T47D (cell line): Measurements from ENCODE around the gene DAG1.

Source experiments
- DNase-seq, 2 experiments: peaks; one replicate each; pipeline versions ENCODE4 v3.0.0 to v3.0.0-alpha.2; 2011 to 2012; ENCODE audit warnings: low read depth in 1 of 2, low spot score in 1 of 2
- JUND ChIP-seq: IDR thresholded peaks from 2 replicates; pipeline ENCODE4 v1.6.1; 2012; ENCODE audit warnings: low read depth
- in situ Hi-C: cut with HindIII; loops from 2 replicates; pipeline ENCODE4 v1.10.0; 2016; ENCODE audit warnings: low sequenced_read_pairs, low pct_unique_long_range_greater_than_20kb

The DAG1 gene

GRCh38 chr3:49469936-49470713 is at the start of gene DAG1:
DAG1 (plus strand) TSS chr3:49470267; CDS start chr3:49510535, 40,268 bp downstream.
- peak; percentile 84 to 97 for DNase-seq
- no peak for TF ChIP-seq JUND
- in situ Hi-C loops = no loop called here

DNA sequence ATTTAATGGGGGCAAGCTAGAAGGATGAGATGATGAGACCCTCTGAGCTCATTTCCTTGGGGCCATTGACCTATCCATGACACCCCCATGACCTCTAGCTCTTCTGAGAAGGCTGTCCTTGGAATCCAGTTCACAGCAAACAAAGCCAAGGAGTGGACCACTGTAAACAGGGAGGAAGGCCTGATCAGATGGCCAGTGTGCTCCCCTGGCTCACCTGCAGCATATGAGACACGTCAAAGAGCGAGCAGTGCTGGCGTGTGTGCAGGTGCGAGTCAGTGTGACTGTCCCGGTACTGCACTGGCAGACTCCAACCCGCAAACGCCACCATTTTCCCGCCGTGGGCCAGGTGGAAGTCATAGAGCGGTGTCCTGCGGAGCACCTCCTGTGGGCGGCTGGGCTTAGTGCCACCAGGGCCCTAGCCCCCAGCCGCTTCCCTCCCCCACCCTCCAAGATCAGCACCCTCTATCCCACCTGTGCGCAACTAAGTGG is 48.1 kb upstream of the DAG1 start:
- in situ Hi-C loops = no loop called here
- TF ChIP-seq JUND = no peak
- DNase-seq = no peak

GRCh38 chr3:49422379-49423248 is 47.5 kb upstream of the DAG1 start, which contains the start of gene AMT:
AMT (minus strand) TSS chr3:49422473; CDS start chr3:49422450, 23 bp downstream.
- in situ Hi-C loops = no loop called here
- DNase-seq = no peak
- no peak for TF ChIP-seq JUND

GRCh38 chr3:49424816-49425215 is 45.3 kb upstream of the DAG1 start:
- in situ Hi-C loops = no loop called here
- DNase-seq = no peak

GRCh38 chr3:49427586-49427985 is 42.5 kb upstream of the DAG1 start:
- no peak for TF ChIP-seq JUND
- in situ Hi-C loops = no loop called here
- no peak for DNase-seq

More at GRCh38 chr3:49424816-49425215, 45.3 kb upstream of the DAG1 start:
- TF ChIP-seq JUND = no peak

- TF ChIP-seq JUND = no peak
- DNase-seq = no peak
- in situ Hi-C loops = no loop called here
Measured at GRCh38 chr3:49428752-49429080, 41.4 kb upstream of the DAG1 start.

DNA sequence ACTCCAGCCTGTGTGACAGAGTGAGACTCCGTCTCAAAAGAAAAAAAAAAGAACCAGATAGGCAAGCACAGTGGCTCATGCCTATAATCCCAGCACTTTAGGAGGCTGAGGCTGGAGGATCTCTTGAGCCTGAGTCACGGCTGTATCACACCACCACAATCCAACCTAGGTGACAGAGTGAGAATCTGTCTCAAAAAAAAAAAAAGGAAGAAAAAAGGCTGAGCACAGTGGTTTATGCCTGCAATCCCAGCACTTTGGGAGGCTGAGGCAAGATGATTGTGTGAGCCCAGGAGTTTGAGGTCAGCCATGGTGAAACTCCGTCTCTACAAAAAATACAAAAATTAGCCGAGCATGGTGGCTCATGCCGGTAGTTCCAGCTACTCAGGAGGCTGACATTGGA is 35.3 kb upstream of the DAG1 start:
- TF ChIP-seq JUND = no peak
- in situ Hi-C loops = no loop called here
- DNase-seq = no peak

DNA sequence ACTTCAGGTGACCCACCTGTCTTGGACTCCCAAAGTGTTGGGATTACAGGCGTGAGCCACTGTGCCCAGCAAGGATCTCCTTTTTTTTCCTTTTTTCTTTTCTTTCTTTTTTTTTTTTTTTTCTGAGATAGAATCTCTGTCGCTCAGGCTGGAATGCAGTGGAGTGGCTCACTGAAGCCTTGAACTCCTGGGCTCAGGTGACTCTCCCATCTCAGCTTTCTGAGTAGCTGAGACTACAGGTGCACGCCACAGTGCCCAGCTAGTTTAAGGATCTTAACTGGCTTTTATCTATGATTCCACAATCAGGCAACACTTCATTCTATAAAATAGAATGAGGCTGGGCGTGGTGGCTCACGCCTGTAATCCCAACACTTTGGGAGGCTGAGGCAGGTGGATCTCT is 24.7 kb upstream of the DAG1 start:
- TF ChIP-seq JUND = no peak
- in situ Hi-C loops = no loop called here

DNA sequence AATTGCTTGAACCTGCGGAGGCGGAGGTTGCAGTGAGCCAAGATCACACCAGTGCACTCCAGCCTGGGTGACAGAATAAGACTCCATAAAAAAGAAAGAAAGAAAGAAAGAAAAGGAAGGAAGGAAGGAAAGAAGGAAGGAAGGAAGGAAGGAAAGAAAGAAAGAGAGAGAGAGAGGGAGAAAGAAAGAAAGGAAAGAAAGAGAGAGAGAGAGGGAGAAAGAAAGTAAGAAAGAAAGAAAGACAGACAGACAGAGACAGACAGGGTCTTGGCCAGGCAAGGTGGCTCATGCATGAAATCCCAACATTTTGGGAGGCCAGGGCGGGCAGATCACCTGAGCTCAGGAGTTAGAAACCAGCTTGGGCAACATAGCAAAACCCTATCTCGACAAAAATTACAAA is 16.4 kb upstream of the DAG1 start:
- no peak for DNase-seq
- no peak for TF ChIP-seq JUND
- in situ Hi-C loops = no loop called here

More for the DNA sequence above, 24.7 kb upstream of the DAG1 start:
- peak in 1 of 2 experiments; percentile 45 for DNase-seq

GRCh38 chr3:49454458-49454857 is 15.6 kb upstream of the DAG1 start:
- peak in 1 of 2 experiments; percentile 80 for DNase-seq
- no peak for TF ChIP-seq JUND
- in situ Hi-C loops = no loop called here

GRCh38 chr3:49454898-49455681 is 15.0 kb upstream of the DAG1 start:
- in situ Hi-C loops = no loop called here
- no peak for DNase-seq
- no peak for TF ChIP-seq JUND

DNA sequence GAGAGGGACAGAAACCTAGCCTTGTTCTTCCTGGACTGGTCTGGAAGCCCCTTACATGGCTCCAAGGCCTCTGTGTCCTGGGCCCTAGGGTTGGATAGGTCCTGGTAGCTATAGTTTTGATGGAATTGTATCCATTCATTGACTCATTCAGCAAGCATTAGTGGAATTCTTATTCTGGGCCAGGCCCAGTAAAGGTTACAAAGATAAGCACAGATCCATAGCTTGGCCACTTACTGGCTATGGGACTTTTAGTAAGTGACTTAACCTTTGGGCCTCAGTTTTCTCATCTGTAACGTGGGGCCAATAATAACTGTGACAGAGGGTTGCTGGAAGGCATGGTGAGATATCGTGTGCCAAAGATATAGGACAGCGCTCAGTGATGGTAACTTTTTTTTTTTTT is 13.6 kb upstream of the DAG1 start:
- in situ Hi-C loops = no loop called here
- DNase-seq = no peak
- no peak for TF ChIP-seq JUND
